ENCODE results near the gene DCHS2.

Gene DCHS2

DNA sequence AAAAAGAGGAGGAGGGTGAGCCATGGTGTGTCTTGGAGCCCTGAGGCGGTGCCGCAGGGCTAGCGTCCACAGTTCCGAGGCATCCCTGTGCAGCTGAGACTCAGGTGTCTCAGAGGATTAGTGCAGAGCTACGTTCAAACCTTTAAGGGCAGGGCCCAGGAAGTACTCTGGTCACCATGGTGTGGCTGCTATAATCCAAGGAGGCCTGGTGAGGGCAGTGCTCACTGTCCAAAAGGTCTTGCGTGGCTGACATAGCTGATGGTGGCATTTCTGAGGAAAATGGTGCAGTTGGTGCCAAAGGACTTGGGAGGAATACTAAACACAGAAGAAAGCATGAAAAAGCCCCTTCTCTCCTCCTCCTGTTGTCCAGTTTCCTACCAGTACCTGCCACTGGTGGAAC, 146.9 kb downstream of the DCHS2 start:
- TF ChIP-seq SIN3A (IDR thresholded peaks at IDR 0.05; ENCODE audit: borderline replicate concordance, insufficient read depth, low read length) (no peak), REST (IDR thresholded peaks at IDR 0.05; ENCODE audit: insufficient read depth in 1 of 2, low read depth in 2 of 2, low read length in 2 of 2) (no peak)

GRCh38 chr4:154343651-154344050, 147.9 kb downstream of the DCHS2 start:
- TF ChIP-seq FOXP2 (optimal IDR thresholded peaks at IDR 0.05; ENCODE audit: borderline replicate concordance, extremely low read depth, extremely low read length, insufficient read depth) (no peak), REST (IDR thresholded peaks at IDR 0.05; ENCODE audit: insufficient read depth in 1 of 2, low read depth in 2 of 2, low read length in 2 of 2) (no peak), TAF1 (IDR thresholded peaks at IDR 0.05; ENCODE audit: borderline replicate concordance, insufficient read depth, low read length) (no peak), POLR2AphosphoS5 (IDR thresholded peaks at IDR 0.05; ENCODE audit: low read depth, low read length) (no peak), SIN3A (IDR thresholded peaks at IDR 0.05; ENCODE audit: borderline replicate concordance, insufficient read depth, low read length) (no peak)

DNA sequence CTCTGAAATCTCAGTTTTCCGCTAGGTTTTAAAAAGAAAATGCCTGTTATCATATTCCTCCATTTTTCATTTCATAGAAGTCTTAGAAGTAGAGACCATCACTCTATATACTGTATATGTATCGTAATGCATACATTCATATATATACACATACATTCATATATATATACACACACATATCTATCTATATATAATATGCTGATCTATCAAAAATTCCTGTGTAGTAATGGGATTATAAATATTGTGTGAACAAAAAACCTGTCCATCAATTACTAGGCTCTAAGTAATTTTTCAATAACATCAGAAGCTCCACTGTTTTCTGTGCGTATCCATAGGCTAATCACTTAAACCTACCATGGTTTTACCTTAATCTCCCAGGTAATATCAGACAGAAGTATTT, 150.2 kb downstream of the DCHS2 start:
- TF ChIP-seq POLR2AphosphoS5 (IDR thresholded peaks at IDR 0.05; ENCODE audit: low read depth, low read length) = no peak
- no peak for TF ChIP-seq FOXP2 (optimal IDR thresholded peaks at IDR 0.05; ENCODE audit: borderline replicate concordance, extremely low read depth, extremely low read length, insufficient read depth)
- no peak for TF ChIP-seq SIN3A (IDR thresholded peaks at IDR 0.05; ENCODE audit: borderline replicate concordance, insufficient read depth, low read length)
- no peak for TF ChIP-seq REST (IDR thresholded peaks at IDR 0.05; ENCODE audit: insufficient read depth in 1 of 2, low read depth in 2 of 2, low read length in 2 of 2)
- no peak for TF ChIP-seq TAF1 (IDR thresholded peaks at IDR 0.05; ENCODE audit: borderline replicate concordance, insufficient read depth, low read length)

GRCh38 chr4:154335588-154335987, 156.0 kb downstream of the DCHS2 start:
- no peak for TF ChIP-seq SIN3A (IDR thresholded peaks at IDR 0.05; ENCODE audit: borderline replicate concordance, insufficient read depth, low read length)
- TF ChIP-seq POLR2AphosphoS5 (IDR thresholded peaks at IDR 0.05; ENCODE audit: low read depth, low read length) = no peak
- TF ChIP-seq TAF1 (IDR thresholded peaks at IDR 0.05; ENCODE audit: borderline replicate concordance, insufficient read depth, low read length) = no peak
- TF ChIP-seq FOXP2 (optimal IDR thresholded peaks at IDR 0.05; ENCODE audit: borderline replicate concordance, extremely low read depth, extremely low read length, insufficient read depth) = no peak
- no peak for TF ChIP-seq REST (IDR thresholded peaks at IDR 0.05; ENCODE audit: insufficient read depth in 1 of 2, low read depth in 2 of 2, low read length in 2 of 2)

DNA sequence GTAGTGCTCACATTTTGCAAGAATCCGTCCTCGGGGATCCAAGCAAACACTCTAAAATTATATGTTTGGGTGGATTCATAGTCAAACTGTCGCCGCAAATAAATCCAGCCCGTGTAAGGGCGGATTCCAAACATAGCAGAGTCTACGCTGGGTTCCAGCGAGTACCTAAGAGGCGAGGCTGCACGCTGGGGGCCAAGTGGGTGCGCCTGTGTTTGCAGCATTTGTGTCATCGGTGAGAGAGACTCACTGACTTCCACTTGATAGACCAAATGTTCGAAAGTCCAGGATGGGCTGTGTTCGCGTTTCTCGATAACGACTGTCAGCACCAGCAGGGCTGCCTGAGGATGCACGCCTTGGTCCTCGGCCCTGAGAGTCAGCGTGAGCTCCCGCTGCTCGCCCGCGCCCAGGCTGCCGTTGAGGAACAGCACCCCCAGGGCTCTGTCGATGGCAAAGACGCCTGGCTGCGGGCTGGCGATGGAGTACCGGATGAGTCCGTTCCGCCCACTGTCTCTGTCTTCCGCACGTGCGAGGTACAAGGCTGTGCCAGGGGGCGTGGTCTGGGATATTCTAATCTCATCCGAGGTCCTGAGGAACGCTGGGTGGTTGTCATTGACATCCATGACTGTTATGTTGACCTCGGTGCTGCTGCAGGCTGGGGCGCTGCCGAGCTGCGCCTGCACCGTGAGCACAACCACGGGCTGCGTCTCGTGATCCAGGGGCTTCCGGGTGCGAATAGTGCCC, 158.7 kb downstream of the DCHS2 start:
- no peak for TF ChIP-seq REST (IDR thresholded peaks at IDR 0.05; ENCODE audit: insufficient read depth in 1 of 2, low read depth in 2 of 2, low read length in 2 of 2)
- no peak for TF ChIP-seq POLR2AphosphoS5 (IDR thresholded peaks at IDR 0.05; ENCODE audit: low read depth, low read length)
- no peak for TF ChIP-seq FOXP2 (optimal IDR thresholded peaks at IDR 0.05; ENCODE audit: borderline replicate concordance, extremely low read depth, extremely low read length, insufficient read depth)
